ENCODE data around the gene MFSD6L.

GRCh38 chr17:8766731-8767130 is 32.4 kb downstream of the MFSD6L start:
- TF ChIP-seq EZH2 (IDR thresholded peaks at IDR 0.05; ENCODE audit: insufficient read depth, poor library complexity, severe bottlenecking), result no peak
- TF ChIP-seq EZH2phosphoT487 (IDR thresholded peaks at IDR 0.05; ENCODE audit: insufficient read depth, low read depth), result no peak

Data from GM23248 (cell line).